Kidney epithelial cell (primary cell): ENCODE results near the gene OR5B12. TPM values are rescaled to one million over a fixed set of nuclear protein-coding genes. Genes with fewer than 3 reads are reported as not detected.
"Not testable (repeated sequence)": the region's sequence is repeated elsewhere in the genome, so short reads cannot be mapped to it uniquely, and the experiment has no call there.

Experiments
- DNase-seq: peaks from one replicate; pipeline ENCODE4 v3.0.0-alpha.2; 2010; ENCODE audit warnings: low read depth
- H3K27me3 ChIP-seq: 2 replicates; pipeline ENCODE4 v1.6.0; 2011; ENCODE audit warnings: low read length; ENCODE audit not compliant: control insufficient read depth, insufficient read depth
- H3K36me3 ChIP-seq: 2 replicates; pipeline ENCODE4 v1.5.1; 2011; ENCODE audit warnings: low read length; ENCODE audit not compliant: control insufficient read depth, insufficient read depth
- H3K4me3 ChIP-seq: 2 replicates; pipeline ENCODE4 v1.5.1; 2011; ENCODE audit warnings: low read depth, mild to moderate bottlenecking, control low read depth, low read length
- CTCF ChIP-seq: IDR thresholded peaks from 2 replicates; pipeline ENCODE4 v1.5.1; 2011; ENCODE audit warnings: mild to moderate bottlenecking, moderate library complexity, low read length, control low read depth, inconsistent platforms; ENCODE audit not compliant: insufficient read depth, poor library complexity, severe bottlenecking
- total RNA-seq: library from RNA; depleted of rRNA; stranded (reverse); fragments of >200 nt; gene quantifications from 2 replicates; pipeline ENCODE4 v1.2.3, GENCODE V29; 2015

The OR5B12 gene
- total RNA-seq, 1 donor from 2014 or later = not detected

- Histone ChIP-seq H3K36me3 (no peaks in the 10 kb centered on the region), H3K4me3 (no peak overlapping the region), H3K27me3 (no peaks in the 10 kb centered on the region)
- no peak for DNase-seq
- TF ChIP-seq CTCF = no peak
These were observed 8.3 kb downstream of the OR5B12 start for GRCh38 chr11:58433638-58434203.

- no peak for DNase-seq
- no peak for TF ChIP-seq CTCF
- H3K36me3 ChIP-seq = no peaks in the 10 kb centered on the region
- H3K4me3 ChIP-seq = no peak overlapping the region
- H3K27me3 ChIP-seq = no peaks in the 10 kb centered on the region
These were observed 12.8 kb downstream of the OR5B12 start for GRCh38 chr11:58429273-58429672.

GRCh38 chr11:58428021-58428420 is 14.0 kb downstream of the OR5B12 start, which contains the start of gene OR5B2:
Gene OR5B2, minus strand, starts transcription at chr11:58428121. Its CDS starts 4,860 bp downstream, at chr11:58423261.
- no peak within 1 kb of the TSS for H3K4me3 ChIP-seq
- no peak for TF ChIP-seq CTCF
- H3K27me3 ChIP-seq = no peaks in the 10 kb centered on the region
- DNase-seq = no peak
- no peaks in the 10 kb centered on the region for H3K36me3 ChIP-seq

- no peak for TF ChIP-seq CTCF
- no peak for DNase-seq
These were observed 35.3 kb downstream of the OR5B12 start, which contains the start of gene OR5B3 for GRCh38 chr11:58406774-58407173. Gene OR5B3, minus strand, starts transcription at chr11:58406874. Its CDS starts 3,465 bp downstream, at chr11:58403409.

GRCh38 chr11:58399622-58400021 is 42.4 kb downstream of the OR5B12 start:
- H3K27me3 ChIP-seq = not testable (repeated sequence)

More at GRCh38 chr11:58406774-58407173, 35.3 kb downstream of the OR5B12 start, which contains the start of gene OR5B3:
- H3K27me3 ChIP-seq = no peaks in the 10 kb centered on the region
- no peaks in the 10 kb centered on the region for H3K36me3 ChIP-seq
- H3K4me3 ChIP-seq = no peak within 1 kb of the TSS

GRCh38 chr11:58395581-58395980 is 46.5 kb downstream of the OR5B12 start:
- DNase-seq = no peak
- Histone ChIP-seq H3K4me3 (no peak overlapping the region), H3K36me3 (no peaks in the 10 kb centered on the region), H3K27me3 (no peaks in the 10 kb centered on the region)
- no peak for TF ChIP-seq CTCF

More at GRCh38 chr11:58399622-58400021, 42.4 kb downstream of the OR5B12 start:
- not testable (repeated sequence) for H3K4me3 ChIP-seq, H3K36me3 ChIP-seq, DNase-seq
